ENCODE results near the gene ABHD16B. TPM values are rescaled to one million over a fixed set of nuclear protein-coding genes. Genes with fewer than 3 reads are reported as not detected.

The ABHD16B gene
- total and polyA plus RNA-seq, 2 of the 13 experiments (the other 11 are each of a cell fraction or from before 2014, with no cell fraction given), result not detected

- TF ChIP-seq PATZ1 (CRISPR knock-in tag; IDR thresholded peaks at IDR 0.05) (peak; percentile 79), ZFP91 (CRISPR knock-in tag; IDR thresholded peaks at IDR 0.05; ENCODE audit: borderline replicate concordance) (0 out of 2 replicates have a peak, but pooled peaks have one; percentile 24), ZNF253 (CRISPR knock-in tag; IDR thresholded peaks at IDR 0.05; ENCODE audit: borderline replicate concordance) (0 out of 2 replicates have a peak, but pooled peaks have one; percentile 57), ZNF503 (CRISPR knock-in tag; IDR thresholded peaks at IDR 0.05) (no peak), PHF21A (CRISPR knock-in tag; IDR thresholded peaks at IDR 0.05) (peak; percentile 44; the same call in 1 of the 2 replicates), ZFX (CRISPR knock-in tag; IDR thresholded peaks at IDR 0.05; ENCODE audit: low read depth) (peak; percentile 70), HNRNPL (IDR thresholded peaks at IDR 0.05; ENCODE audit: low read depth, low read length) (0 out of 2 replicates have a peak, but pooled peaks have one; percentile 52), ZSCAN9 (CRISPR knock-in tag; IDR thresholded peaks at IDR 0.05; ENCODE audit: borderline replicate concordance) (no peak), MATR3 (CRISPR knock-in tag; IDR thresholded peaks at IDR 0.05) (no peak), ZFP1 (CRISPR knock-in tag; IDR thresholded peaks at IDR 0.05) (no peak), RFX1 (IDR thresholded peaks at IDR 0.05) (no peak), SAFB2 (CRISPR knock-in tag; IDR thresholded peaks at IDR 0.05; ENCODE audit: borderline replicate concordance, low read depth) (no peak), YEATS2 (CRISPR knock-in tag; IDR thresholded peaks at IDR 0.05; ENCODE audit: borderline replicate concordance) (0 out of 2 replicates have a peak, but pooled peaks have one; percentile 7), ZNF121 (CRISPR knock-in tag; IDR thresholded peaks at IDR 0.05) (no peak), BRD4 (CRISPR knock-in tag; IDR thresholded peaks at IDR 0.05) (peak; percentile 33; the same call in 1 of the 2 replicates), SKIL (CRISPR knock-in tag; IDR thresholded peaks at IDR 0.05; ENCODE audit: borderline replicate concordance) (no peak), TGIF2 (CRISPR knock-in tag; IDR thresholded peaks at IDR 0.05) (no peak)
- TF ChIP-seq, protein P1, sequence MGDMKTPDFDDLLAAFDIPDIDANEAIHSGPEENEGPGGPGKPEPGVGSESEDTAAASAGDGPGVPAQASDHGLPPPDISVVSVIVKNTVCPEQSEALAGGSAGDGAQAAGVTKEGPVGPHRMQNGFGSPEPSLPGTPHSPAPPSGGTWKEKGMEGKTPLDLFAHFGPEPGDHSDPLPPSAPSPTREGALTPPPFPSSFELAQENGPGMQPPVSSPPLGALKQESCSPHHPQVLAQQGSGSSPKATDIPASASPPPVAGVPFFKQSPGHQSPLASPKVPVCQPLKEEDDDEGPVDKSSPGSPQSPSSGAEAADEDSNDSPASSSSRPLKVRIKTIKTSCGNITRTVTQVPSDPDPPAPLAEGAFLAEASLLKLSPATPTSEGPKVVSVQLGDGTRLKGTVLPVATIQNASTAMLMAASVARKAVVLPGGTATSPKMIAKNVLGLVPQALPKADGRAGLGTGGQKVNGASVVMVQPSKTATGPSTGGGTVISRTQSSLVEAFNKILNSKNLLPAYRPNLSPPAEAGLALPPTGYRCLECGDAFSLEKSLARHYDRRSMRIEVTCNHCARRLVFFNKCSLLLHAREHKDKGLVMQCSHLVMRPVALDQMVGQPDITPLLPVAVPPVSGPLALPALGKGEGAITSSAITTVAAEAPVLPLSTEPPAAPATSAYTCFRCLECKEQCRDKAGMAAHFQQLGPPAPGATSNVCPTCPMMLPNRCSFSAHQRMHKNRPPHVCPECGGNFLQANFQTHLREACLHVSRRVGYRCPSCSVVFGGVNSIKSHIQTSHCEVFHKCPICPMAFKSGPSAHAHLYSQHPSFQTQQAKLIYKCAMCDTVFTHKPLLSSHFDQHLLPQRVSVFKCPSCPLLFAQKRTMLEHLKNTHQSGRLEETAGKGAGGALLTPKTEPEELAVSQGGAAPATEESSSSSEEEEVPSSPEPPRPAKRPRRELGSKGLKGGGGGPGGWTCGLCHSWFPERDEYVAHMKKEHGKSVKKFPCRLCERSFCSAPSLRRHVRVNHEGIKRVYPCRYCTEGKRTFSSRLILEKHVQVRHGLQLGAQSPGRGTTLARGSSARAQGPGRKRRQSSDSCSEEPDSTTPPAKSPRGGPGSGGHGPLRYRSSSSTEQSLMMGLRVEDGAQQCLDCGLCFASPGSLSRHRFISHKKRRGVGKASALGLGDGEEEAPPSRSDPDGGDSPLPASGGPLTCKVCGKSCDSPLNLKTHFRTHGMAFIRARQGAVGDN (CRISPR knock-in tag; IDR thresholded peaks at IDR 0.05), result peak; percentile 32
These were observed 6.4 kb upstream of the ABHD16B start (continued) for GRCh38 chr20:63854766-63855362.

Data from HepG2 (cell line).